OCI-LY7 (cell line): ENCODE measurements around the gene SAP30BP.

ENCODE experiments used
- EZH2phosphoT487 ChIP-seq: fragments of 200-600 bp; sonication (generic); IDR thresholded peaks from 2 replicates; pipeline ENCODE4 v1.6.1; 2018; ENCODE audit warnings: low read depth, borderline replicate concordance, mild to moderate bottlenecking, mixed run types, antibody characterized with exemption, low read length, moderate library complexity, mixed read lengths
- TF ChIP-seq, protein P1 (sequence below): fragments of 200-600 bp; sonication (generic); conservative IDR thresholded peaks from 2 replicates; pipeline ENCODE4 v1.5.1; 2014; ENCODE audit warnings: mild to moderate bottlenecking, antibody characterized with exemption, low read length, moderate library complexity, mixed read lengths

GRCh38 chr17:75757086-75757681 lies 90.0 kb downstream of the SAP30BP start:
- TF ChIP-seq, protein P1, sequence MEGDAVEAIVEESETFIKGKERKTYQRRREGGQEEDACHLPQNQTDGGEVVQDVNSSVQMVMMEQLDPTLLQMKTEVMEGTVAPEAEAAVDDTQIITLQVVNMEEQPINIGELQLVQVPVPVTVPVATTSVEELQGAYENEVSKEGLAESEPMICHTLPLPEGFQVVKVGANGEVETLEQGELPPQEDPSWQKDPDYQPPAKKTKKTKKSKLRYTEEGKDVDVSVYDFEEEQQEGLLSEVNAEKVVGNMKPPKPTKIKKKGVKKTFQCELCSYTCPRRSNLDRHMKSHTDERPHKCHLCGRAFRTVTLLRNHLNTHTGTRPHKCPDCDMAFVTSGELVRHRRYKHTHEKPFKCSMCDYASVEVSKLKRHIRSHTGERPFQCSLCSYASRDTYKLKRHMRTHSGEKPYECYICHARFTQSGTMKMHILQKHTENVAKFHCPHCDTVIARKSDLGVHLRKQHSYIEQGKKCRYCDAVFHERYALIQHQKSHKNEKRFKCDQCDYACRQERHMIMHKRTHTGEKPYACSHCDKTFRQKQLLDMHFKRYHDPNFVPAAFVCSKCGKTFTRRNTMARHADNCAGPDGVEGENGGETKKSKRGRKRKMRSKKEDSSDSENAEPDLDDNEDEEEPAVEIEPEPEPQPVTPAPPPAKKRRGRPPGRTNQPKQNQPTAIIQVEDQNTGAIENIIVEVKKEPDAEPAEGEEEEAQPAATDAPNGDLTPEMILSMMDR: no peak
- TF ChIP-seq EZH2phosphoT487: no peak
